Neural cell (in vitro differentiated cells): ENCODE results near the gene C4orf51. TPM values are rescaled to one million over a fixed set of nuclear protein-coding genes. Genes with fewer than 3 reads are reported as not detected.

Experiments
- H2AFZ ChIP-seq: fragments of 200-600, 300-800 bp; sonication (generic), shearing (Covaris generic); 2 replicates; pipeline ENCODE4 v1.6.0; 2014; ENCODE audit warnings: low read depth, mild to moderate bottlenecking, antibody characterized with exemption, low read length, moderate library complexity
- H3F3A ChIP-seq: fragments of 200-600 bp; shearing (Covaris generic); 2 replicates; pipeline ENCODE4 v1.6.1; 2016; ENCODE audit warnings: mild to moderate bottlenecking, moderate library complexity, mixed read lengths, antibody characterized with exemption, low read length; ENCODE audit not compliant: insufficient read depth, poor library complexity, severe bottlenecking
- H3K27ac ChIP-seq: fragments of 200-600, 300-800 bp; sonication (generic), shearing (Covaris generic); 2 replicates; pipeline ENCODE4 v1.5.1; 2014; ENCODE audit warnings: mild to moderate bottlenecking, low read length, moderate library complexity
- H3K27me3 ChIP-seq: fragments of 300-800, 200-600 bp; sonication (generic), shearing (Covaris generic); 2 replicates; pipeline ENCODE4 v1.6.0; 2014; ENCODE audit warnings: mild to moderate bottlenecking, low read depth, low read length, moderate library complexity; ENCODE audit not compliant: insufficient read depth
- H3K36me3 ChIP-seq: fragments of 300-800, 200-600 bp; sonication (generic), shearing (Covaris generic); 2 replicates; pipeline ENCODE4 v1.5.1; 2014; ENCODE audit warnings: mild to moderate bottlenecking, antibody characterized with exemption, low read length, moderate library complexity; ENCODE audit not compliant: insufficient read depth
- H3K4me2 ChIP-seq: fragments of 300-800, 200-600 bp; sonication (generic), shearing (Covaris generic); 2 replicates; pipeline ENCODE4 v1.6.0; 2014; ENCODE audit warnings: mild to moderate bottlenecking, low read length
- H3K4me3 ChIP-seq: fragments of 300-800, 200-600 bp; sonication (generic), shearing (Covaris generic); 2 replicates; pipeline ENCODE4 v1.5.1; 2014; ENCODE audit warnings: mild to moderate bottlenecking, low read length, moderate library complexity
- H3K79me2 ChIP-seq: fragments of 200-600 bp; shearing (Covaris generic); replicated peaks from 2 replicates; pipeline ENCODE4 v1.6.0; 2014; ENCODE audit warnings: mild to moderate bottlenecking, low read length, moderate library complexity; ENCODE audit not compliant: insufficient read depth
- H3K9ac ChIP-seq: fragments of 300-800, 200-600 bp; sonication (generic), shearing (Covaris generic); 2 replicates; pipeline ENCODE4 v1.6.1; 2016; ENCODE audit warnings: mild to moderate bottlenecking, low read length, mixed read lengths
- H3K9me2 ChIP-seq: fragments of 200-600 bp; shearing (Covaris generic); 2 replicates; pipeline ENCODE4 v1.6.1; 2016; ENCODE audit warnings: mild to moderate bottlenecking, low read length, mixed read lengths; ENCODE audit not compliant: insufficient read depth
- H3K9me3 ChIP-seq: fragments of 200-600, 300-800 bp; sonication (generic), shearing (Covaris generic); 2 replicates; pipeline ENCODE4 v1.6.1; 2016; ENCODE audit warnings: mild to moderate bottlenecking, mixed run types, low read length, moderate library complexity, mixed read lengths
- H4K20me1 ChIP-seq: fragments of 200-600 bp; shearing (Covaris generic); 2 replicates; pipeline ENCODE4 v1.6.1; 2016; ENCODE audit warnings: mild to moderate bottlenecking, mixed run types; ENCODE audit not compliant: insufficient read depth
- CTCF ChIP-seq: fragments of 450-650 bp; IDR thresholded peaks from 2 replicates; pipeline ENCODE4 v1.5.1; 2014; ENCODE audit warnings: antibody characterized with exemption, mild to moderate bottlenecking, moderate library complexity; ENCODE audit not compliant: poor library complexity, severe bottlenecking
- EP300 ChIP-seq: fragments of 450-650 bp; conservative IDR thresholded peaks from 2 replicates; pipeline ENCODE4 v1.6.1; 2014; ENCODE audit warnings: antibody characterized with exemption, mild to moderate bottlenecking, moderate library complexity; ENCODE audit not compliant: poor library complexity, severe bottlenecking
- EZH2 ChIP-seq: fragments of 200-600, 300-800 bp; shearing (Covaris generic), sonication (generic); IDR thresholded peaks from 2 replicates; pipeline ENCODE4 v1.6.1; 2014; ENCODE audit warnings: antibody characterized with exemption, low read length, borderline replicate concordance, mild to moderate bottlenecking; ENCODE audit not compliant: insufficient read depth, poor library complexity, severe bottlenecking
- MXI1 ChIP-seq: fragments of 450-650 bp; conservative IDR thresholded peaks from 2 replicates; pipeline ENCODE4 v1.6.1; 2014; ENCODE audit warnings: antibody characterized with exemption, mild to moderate bottlenecking; ENCODE audit not compliant: poor library complexity, severe bottlenecking
- POLR2AphosphoS5 ChIP-seq: IDR thresholded peaks from 2 replicates; pipeline ENCODE4 v1.6.1; 2012
- RAD21 ChIP-seq: fragments of 450-650 bp; conservative IDR thresholded peaks from 2 replicates; pipeline ENCODE4 v1.6.1; 2014; ENCODE audit warnings: antibody characterized with exemption, mild to moderate bottlenecking, moderate library complexity
- REST ChIP-seq: IDR thresholded peaks from 2 replicates; pipeline ENCODE4 v1.6.1; 2012; ENCODE audit warnings: borderline replicate concordance
- SMC3 ChIP-seq: fragments of 450-650 bp; conservative IDR thresholded peaks from 2 replicates; pipeline ENCODE4 v1.6.1; 2014; ENCODE audit warnings: antibody characterized with exemption, mild to moderate bottlenecking, moderate library complexity; ENCODE audit not compliant: poor library complexity
- TAF1 ChIP-seq: IDR thresholded peaks from 2 replicates; pipeline ENCODE4 v1.6.1; 2012; ENCODE audit warnings: low read depth
- polyA plus RNA-seq: library from polyadenylated mRNA; depleted of rRNA; stranded (reverse); fragments of >200 nt; gene quantifications from 2 replicates; pipeline ENCODE4 v1.2.3, GENCODE V29; 2014

The C4orf51 gene
- polyA plus RNA-seq, 1 donor from 2014 or later, result not detected

DNA sequence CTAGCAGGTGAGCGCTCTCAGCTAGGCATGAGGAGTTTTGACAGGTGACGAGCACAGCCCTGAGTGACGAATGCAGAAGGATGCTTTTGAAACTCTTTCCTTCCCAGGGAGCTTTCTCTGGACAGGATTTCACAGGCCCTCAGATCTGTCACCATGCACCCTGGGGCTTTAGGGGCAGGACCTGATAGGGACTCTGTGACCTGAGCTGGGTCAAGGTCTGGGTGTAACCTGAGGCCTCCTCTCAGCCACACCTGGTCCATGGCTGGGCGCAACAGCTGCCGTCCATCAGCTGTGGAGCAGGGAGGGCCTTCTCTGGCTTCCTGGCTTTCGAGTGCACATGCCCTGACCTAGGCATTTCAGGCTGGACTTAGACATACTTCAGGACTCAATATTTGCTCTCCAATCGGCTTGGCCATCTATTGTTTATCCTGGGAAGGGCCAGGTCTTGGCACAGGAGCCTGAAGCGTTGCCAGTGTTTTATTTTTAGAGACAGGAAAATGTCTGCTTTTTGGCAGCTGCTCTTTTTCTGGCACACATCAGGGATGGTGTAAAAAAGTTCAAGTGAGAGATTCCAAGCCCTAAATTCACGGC lies 56.4 kb downstream of the C4orf51 start:
- Histone ChIP-seq H3F3A (no peaks in the 10 kb centered on the region), H3K9me3 (no peaks in the 10 kb centered on the region), H3K36me3 (no peaks in the 10 kb centered on the region), H4K20me1 (no peaks in the 10 kb centered on the region), H3K4me3 (no peak overlapping the region), H3K4me2 (no peak overlapping the region), H3K9me2 (no peaks in the 10 kb centered on the region), H3K27ac (no peak overlapping the region), H3K27me3 (no peaks in the 10 kb centered on the region), H3K9ac (no peak overlapping the region), H2AFZ (no peak overlapping the region), H3K79me2 (no peaks in the 10 kb centered on the region)
- TF ChIP-seq EP300 (no peak), TAF1 (no peak), RAD21 (no peak), POLR2AphosphoS5 (no peak), MXI1 (no peak)

- H3K36me3 ChIP-seq, result no peaks in the 10 kb centered on the region
- H3K9ac ChIP-seq, result no peak overlapping the region
Observed at GRCh38 chr4:145739845-145740244, 59.9 kb downstream of the C4orf51 start.

More at GRCh38 chr4:145739845-145740244, 59.9 kb downstream of the C4orf51 start:
- Histone ChIP-seq H3K4me3 (no peak overlapping the region), H3K27ac (no peak overlapping the region), H3K9me2 (no peaks in the 10 kb centered on the region), H2AFZ (no peak overlapping the region), H3K4me2 (no peak overlapping the region), H3K79me2 (no peaks in the 10 kb centered on the region), H3K9me3 (no peaks in the 10 kb centered on the region), H3F3A (no peaks in the 10 kb centered on the region), H3K27me3 (no peaks in the 10 kb centered on the region), H4K20me1 (no peaks in the 10 kb centered on the region)
- TF ChIP-seq EP300 (no peak), RAD21 (no peak), TAF1 (no peak), EZH2 (no peak), CTCF (no peak), REST (no peak), POLR2AphosphoS5 (no peak), SMC3 (no peak), MXI1 (no peak)
